ENCODE data around the gene PALD1. TPM values are rescaled to one million over a fixed set of nuclear protein-coding genes. Genes with fewer than 3 reads are reported as not detected.

The PALD1 gene
- total and polyA plus RNA-seq, 2 of the 13 experiments (the other 11 are each of a cell fraction or from before 2014, with no cell fraction given) = 0.07 to 0.09 TPM

DNA sequence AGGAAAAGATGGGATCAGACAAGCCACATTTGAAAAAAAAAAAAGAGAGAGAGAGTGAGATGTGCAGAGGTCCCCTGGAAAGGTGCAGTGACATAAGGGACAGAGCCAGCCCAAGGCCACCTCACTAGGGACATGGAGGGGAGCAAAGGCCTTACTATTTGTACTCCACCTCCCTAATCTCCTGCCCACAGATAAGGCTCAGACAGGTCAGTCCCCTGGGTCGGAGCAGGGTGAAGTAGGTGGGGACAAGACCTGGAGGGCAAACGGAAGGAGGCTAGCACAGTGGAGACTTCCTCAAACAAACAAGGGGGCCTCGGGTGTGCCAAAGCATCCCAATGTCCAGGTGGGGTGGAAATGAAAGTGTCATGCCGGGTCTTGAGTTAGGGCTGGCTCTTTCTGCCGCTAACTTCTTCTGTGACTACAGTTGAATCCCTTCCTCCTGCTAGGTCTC, 117.0 kb downstream of the PALD1 start:
- ChIA-PET CTCF (ENCODE audit: low intra/inter-chr PET ratio, low total read pairs) (no interaction called here), POLR2A (no interaction called here)
- intact Hi-C loops (cut with micrococcal nuclease; ENCODE audit: unreplicated experiment) = loop anchor here (1.0 kb wide), 1 partner anchor 36 kb away; no protein-coding TSS in a partner anchor
- DNase-seq (ENCODE audit: low spot score) = peak; percentile 66
- no peaks in the 10 kb centered on the region for H3K79me2 ChIP-seq (ENCODE audit: insufficient read depth, low read length)
- peak; percentile 69 for ATAC-seq
- peak overlapping the region; percentile 58 for H3K27ac ChIP-seq (ENCODE audit: extremely low read length, insufficient read depth, low read length)
- no peak overlapping the region for H2AFZ ChIP-seq (ENCODE audit: low read length)
- peak overlapping the region; percentile 85 for H3K4me2 ChIP-seq (ENCODE audit: low read depth, low read length)
- H3K36me3 ChIP-seq (replicated peaks in 1 of 2; ENCODE audit: control insufficient read depth in 1 of 2, insufficient read depth in 2 of 2, low read length in 2 of 2) = no peaks in the 10 kb centered on the region
- H3K4me3 ChIP-seq (replicated peaks in 1 of 3; ENCODE audit: insufficient read depth in 1 of 3, low read depth in 2 of 3, low read length in 3 of 3) = peak overlapping the region; percentile 21 to 59 (median 40); a peak in 4 of 6 replicates
- no peaks in the 10 kb centered on the region for H3K27me3 ChIP-seq (ENCODE audit: control insufficient read depth in 1 of 2, insufficient read depth in 2 of 2, low read length in 2 of 2)
- FAIRE-seq = peak; percentile 93
- peaks cover 39% of the 10 kb centered on the region for H3K4me1 ChIP-seq (ENCODE audit: insufficient read depth, low read length)
- no TSS peak for BruUV-seq (replicated peaks)
- WGBS (ENCODE audit: low lambda C conversion rate) = 4% methylated on average over 5 of the region's 5 CpGs
- H3K9ac ChIP-seq (ENCODE audit: insufficient read depth, low read depth, low read length) = peak overlapping the region; percentile 29; the same call in 1 of the 2 replicates
- in situ Hi-C loops (cut with HindIII; ENCODE audit: extremely low pct_ligation_motif_present, low pct_unique_long_range_greater_than_20kb) = no loop called here
- no peaks in the 10 kb centered on the region for H3K9me3 ChIP-seq (ENCODE audit: low read length)
- no peaks in the 10 kb centered on the region for H4K20me1 ChIP-seq (ENCODE audit: insufficient read depth, low read length)
- TF ChIP-seq, protein P1, sequence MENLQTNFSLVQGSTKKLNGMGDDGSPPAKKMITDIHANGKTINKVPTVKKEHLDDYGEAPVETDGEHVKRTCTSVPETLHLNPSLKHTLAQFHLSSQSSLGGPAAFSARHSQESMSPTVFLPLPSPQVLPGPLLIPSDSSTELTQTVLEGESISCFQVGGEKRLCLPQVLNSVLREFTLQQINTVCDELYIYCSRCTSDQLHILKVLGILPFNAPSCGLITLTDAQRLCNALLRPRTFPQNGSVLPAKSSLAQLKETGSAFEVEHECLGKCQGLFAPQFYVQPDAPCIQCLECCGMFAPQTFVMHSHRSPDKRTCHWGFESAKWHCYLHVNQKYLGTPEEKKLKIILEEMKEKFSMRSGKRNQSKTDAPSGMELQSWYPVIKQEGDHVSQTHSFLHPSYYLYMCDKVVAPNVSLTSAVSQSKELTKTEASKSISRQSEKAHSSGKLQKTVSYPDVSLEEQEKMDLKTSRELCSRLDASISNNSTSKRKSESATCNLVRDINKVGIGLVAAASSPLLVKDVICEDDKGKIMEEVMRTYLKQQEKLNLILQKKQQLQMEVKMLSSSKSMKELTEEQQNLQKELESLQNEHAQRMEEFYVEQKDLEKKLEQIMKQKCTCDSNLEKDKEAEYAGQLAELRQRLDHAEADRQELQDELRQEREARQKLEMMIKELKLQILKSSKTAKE (CRISPR knock-in tag; IDR thresholded peaks at IDR 0.05; ENCODE audit: borderline replicate concordance) = peak; percentile 55; the same call in 1 of the 2 replicates
- no peak for TF ChIP-seq ZNF142 (CRISPR knock-in tag; IDR thresholded peaks at IDR 0.05)
- no peak for TF ChIP-seq ERF (CRISPR knock-in tag; IDR thresholded peaks at IDR 0.05)
- TF ChIP-seq ZNF484 (CRISPR knock-in tag; IDR thresholded peaks at IDR 0.05; ENCODE audit: borderline replicate concordance, low read depth) = no peak
- TF ChIP-seq SRSF4 (IDR thresholded peaks at IDR 0.05; ENCODE audit: low read depth, low read length, poor library complexity, severe bottlenecking) = no peak
- no peak for TF ChIP-seq PHB2 (IDR thresholded peaks at IDR 0.05; ENCODE audit: partially characterized antibody)
- TF ChIP-seq, protein P2, sequence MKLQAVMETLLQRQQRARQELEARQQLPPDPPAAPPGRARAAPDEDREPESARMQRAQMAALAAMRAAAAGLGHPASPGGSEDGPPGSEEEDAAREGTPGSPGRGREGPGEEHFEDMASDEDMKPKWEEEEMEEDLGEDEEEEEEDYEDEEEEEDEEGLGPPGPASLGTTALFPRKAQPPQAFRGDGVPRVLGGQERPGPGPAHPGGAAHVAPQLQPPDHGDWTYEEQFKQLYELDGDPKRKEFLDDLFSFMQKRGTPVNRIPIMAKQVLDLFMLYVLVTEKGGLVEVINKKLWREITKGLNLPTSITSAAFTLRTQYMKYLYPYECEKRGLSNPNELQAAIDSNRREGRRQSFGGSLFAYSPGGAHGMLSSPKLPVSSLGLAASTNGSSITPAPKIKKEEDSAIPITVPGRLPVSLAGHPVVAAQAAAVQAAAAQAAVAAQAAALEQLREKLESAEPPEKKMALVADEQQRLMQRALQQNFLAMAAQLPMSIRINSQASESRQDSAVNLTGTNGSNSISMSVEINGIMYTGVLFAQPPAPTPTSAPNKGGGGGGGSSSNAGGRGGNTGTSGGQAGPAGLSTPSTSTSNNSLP (IDR thresholded peaks at IDR 0.05; ENCODE audit: low read depth, low read length) = no peak
- TF ChIP-seq ZNF547 (CRISPR knock-in tag; IDR thresholded peaks at IDR 0.05) = no peak
- TF ChIP-seq ZFP91 (CRISPR knock-in tag; IDR thresholded peaks at IDR 0.05; ENCODE audit: borderline replicate concordance) = peak; percentile 18; the same call in 1 of the 2 replicates

Data from HepG2 (cell line).